ENCODE results near the gene WASHC3. TPM values are rescaled to one million over a fixed set of nuclear protein-coding genes. Genes with fewer than 3 reads are reported as not detected.
"Not testable (repeated sequence)": the region's sequence is repeated elsewhere in the genome, so short reads cannot be mapped to it uniquely, and the experiment has no call there.

Gene WASHC3, protein sequence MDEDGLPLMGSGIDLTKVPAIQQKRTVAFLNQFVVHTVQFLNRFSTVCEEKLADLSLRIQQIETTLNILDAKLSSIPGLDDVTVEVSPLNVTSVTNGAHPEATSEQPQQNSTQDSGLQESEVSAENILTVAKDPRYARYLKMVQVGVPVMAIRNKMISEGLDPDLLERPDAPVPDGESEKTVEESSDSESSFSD
- 28.6 and 54.0 TPM in 2 replicates for total RNA-seq (2014; rRNA removed; shearing (Covaris generic))

DNA sequence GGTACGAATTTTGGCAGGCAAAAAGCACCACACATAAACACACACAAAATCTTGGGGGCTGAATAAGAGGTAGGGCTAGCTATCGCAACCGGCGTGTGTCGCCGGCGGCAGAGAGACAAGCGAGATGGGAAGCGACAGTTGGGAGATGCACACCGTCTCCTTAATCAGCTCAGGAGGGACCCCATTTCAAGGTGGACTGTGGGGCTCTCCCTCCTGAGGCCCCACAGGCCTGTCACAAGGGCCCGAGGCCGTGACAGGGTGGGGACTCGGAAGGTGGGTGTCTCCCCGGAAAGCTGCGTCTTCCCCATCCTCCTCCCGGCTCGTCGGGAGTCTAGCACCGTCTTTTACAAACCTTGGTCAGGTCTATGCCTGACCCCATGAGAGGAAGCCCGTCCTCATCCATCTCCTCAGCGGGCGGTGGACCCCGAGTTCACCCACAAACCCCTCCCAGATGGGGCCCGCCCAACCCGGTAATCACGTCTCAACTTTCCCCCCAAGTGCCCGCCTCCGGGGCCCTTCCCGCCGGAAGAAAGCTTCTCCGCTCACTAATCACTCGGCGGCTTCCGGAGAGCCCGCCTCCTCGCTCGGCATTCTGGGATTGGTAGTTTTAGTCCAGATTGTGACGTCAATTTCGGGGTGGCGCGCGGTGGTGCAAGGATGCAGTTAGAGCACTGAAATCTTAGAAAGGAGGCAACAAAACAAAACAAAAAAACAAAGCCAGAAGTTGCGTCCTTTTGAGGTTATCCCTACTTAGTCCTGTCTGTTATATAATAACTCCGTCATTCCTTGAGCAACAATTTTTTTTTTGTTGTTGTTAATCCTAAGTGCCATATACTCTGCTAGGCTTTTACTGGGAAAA, at the start of gene WASHC3:
WASHC3 (minus strand) TSS at position 432 of the 859 bp plus-strand sequence; CDS start at position 403, 29 bp downstream.
- peak; percentile 97 for DNase-seq (ENCODE audit: low spot score)
- in situ Hi-C loops (cut with HindIII; ENCODE audit: low sequenced_read_pairs) = no loop called here

DNA sequence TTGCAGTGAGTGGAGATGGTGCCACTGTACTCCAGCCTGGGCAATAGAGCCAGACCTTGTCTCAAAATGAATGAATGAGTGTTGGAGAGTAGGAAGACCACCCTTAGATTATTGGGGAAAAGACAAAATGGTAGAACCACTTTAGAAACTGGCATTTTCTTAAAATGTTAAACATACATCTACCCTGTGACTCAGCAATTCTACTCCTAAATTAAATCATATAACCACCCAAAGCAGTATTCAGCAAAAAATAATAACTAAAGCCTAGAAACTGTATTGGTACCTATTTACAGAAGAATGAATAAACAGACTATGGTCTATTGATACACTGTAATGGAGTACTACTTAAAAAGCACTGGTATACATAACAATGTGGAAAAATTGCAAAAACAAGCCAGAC, 49.0 kb upstream of the WASHC3 start:
- in situ Hi-C loops (cut with HindIII; ENCODE audit: low sequenced_read_pairs) = no loop called here

DNA sequence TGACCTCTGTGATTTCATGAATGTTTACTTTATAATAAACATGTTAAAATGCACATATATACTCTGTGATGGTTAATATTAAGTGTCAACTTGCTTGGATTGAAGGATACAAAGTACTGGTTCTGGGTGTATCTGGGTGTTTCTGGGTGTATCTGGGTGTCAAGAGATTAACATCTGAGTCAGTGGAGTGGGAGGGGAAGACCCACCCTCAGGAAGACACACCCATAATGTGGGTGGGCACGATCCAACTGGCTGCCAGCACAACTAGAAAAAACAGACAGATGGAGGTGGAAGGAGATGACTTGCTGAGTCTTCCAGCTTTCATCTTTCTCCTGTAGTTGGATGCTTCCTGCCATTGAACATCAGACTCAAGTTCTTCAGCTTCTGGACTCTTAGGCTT, 46.2 kb upstream of the WASHC3 start:
- in situ Hi-C loops (cut with HindIII; ENCODE audit: low sequenced_read_pairs) = no loop called here
- DNase-seq (ENCODE audit: low spot score) = no peak

More for the DNA sequence above, 49.0 kb upstream of the WASHC3 start:
- DNase-seq (ENCODE audit: low spot score) = no peak

DNA sequence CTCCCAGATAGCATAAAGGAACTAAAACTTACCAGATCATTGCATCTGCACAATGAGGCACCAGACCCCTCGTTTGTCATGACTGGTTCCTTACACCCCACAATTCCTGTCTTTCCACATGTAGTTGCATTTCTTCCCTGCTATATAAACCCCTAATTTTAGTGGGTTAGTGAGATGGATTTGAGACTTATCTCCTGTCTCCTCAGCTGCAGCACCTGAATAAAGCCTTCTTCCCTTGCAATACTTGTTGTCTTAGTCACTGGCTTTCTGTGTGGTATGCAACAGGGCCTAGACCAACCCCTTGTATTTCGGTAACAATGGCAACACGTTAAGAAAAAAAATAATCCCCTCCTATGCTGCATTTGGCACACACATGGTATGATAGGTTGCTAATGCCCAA, 45.1 kb upstream of the WASHC3 start:
- in situ Hi-C loops (cut with HindIII; ENCODE audit: low sequenced_read_pairs) = no loop called here

DNA sequence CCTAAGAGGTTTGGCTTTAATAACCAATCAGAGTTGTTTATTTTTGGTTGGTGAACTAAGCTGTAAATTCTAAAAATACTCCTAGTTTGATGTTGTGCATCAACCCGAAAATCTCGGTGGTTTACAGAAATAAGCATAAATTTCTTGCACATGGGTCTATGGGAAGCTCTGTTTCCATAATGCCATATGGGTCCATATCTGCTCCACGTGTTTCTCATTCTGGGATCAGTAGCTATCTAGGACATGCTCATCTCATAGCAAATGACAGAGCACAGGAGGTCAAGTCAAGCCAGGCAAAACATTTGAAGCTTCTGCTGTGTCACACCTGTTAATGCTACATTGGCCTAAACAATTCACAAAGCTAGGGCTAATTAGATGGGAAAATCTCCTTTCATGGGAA, 35.1 kb upstream of the WASHC3 start:
- DNase-seq (ENCODE audit: low spot score) = peak; percentile 67
- in situ Hi-C loops (cut with HindIII; ENCODE audit: low sequenced_read_pairs) = no loop called here

More for the DNA sequence above, 45.1 kb upstream of the WASHC3 start:
- no peak for DNase-seq (ENCODE audit: low spot score)

DNA sequence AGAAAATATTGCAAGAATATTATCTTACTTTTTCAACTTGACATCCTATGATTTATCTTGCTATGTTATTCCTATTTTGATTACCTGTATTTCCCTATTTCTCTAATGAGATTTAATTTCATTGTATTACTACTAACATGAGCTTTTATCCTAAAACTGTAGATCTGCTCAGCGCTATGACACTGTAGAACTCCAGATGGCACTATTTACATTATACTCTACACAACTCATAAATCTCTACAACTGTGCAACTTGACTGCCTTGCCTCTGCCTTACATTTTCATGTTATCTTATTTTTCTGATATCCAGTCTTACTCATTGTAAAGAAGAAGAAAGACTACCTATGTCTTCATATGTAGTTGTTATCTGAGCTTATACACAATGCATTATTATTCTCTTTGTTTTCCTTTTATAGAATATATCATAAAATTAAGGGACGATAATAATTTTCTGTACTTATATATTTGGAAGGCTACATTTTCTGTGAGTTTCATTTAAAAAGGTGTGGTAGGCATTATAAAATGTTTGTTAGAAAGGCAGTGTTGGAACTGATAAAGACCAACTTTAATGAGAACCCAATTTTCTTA, 34.0 kb upstream of the WASHC3 start:
- peak; percentile 36 for DNase-seq (ENCODE audit: low spot score)
- in situ Hi-C loops (cut with HindIII; ENCODE audit: low sequenced_read_pairs) = no loop called here

DNA sequence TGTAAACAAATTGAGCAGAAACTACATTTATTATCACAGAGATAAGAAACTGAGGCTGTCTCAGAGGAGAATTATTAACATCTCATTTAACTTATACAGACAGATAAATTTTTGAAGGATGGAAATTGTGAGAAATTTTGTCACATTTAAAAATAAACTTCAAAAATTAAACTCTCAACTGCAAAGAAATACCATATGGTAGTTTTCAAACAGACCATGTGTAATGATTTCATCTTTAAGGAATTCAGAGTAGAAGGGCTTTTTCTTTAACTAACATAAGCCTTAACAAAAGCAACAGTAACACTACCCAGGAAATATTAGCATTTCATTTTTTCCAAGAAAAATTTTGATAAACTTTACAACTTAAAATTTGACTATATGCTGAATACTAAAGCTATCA, 31.5 kb upstream of the WASHC3 start:
- no peak for DNase-seq (ENCODE audit: low spot score)
- in situ Hi-C loops (cut with HindIII; ENCODE audit: low sequenced_read_pairs) = no loop called here

DNA sequence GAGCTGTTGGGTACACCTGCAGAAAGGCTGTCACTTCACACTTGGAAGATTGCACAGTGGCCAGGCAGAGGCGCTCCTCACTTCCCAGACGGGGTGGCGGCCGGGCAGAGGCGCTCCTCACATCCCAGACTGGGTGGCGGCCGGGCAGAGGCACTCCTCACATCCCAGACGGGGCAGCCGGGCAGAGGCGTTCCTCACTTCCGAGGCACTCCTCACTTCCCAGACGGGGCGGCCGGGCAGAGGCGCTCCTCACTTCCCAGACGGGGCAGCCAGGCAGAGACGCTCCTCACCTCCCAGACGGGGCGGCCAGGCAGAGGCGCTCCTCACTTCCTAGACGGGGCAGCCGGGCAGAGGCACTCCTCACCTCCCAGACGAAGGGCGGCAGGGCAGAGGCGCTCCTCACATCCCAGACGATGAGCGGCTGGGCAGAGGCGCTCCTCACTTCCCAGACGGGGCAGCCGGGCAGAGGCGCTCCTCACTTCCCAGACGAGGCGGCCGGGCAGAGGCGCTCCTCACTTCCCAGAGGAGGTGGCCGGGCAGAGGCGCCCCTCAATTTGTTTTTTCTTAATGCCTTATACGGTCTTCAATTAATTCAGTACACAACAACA, 27.5 kb upstream of the WASHC3 start:
- DNase-seq (ENCODE audit: low spot score); in situ Hi-C loops (cut with HindIII; ENCODE audit: low sequenced_read_pairs): not testable (repeated sequence)

DNA sequence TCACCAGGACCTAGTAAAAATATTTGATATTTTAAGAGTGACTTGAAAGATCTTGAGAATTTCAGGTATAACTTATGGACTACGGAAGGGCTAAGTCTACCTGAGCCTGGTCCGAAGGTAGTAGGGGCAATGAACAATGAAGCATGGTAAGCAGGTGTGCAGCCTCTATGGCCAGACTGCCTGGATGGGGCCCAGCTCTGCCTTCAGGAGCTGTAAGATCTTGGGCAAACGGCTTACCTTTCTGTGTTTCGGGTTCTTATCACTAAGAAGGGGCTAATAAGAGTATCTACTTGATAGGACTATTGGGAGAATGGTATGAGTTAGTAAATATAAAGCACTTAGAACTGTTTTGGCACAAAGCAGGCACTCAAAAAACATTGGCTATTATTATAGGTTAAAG, 19.1 kb upstream of the WASHC3 start:
- in situ Hi-C loops (cut with HindIII; ENCODE audit: low sequenced_read_pairs) = no loop called here
- DNase-seq (ENCODE audit: low spot score) = no peak

DNA sequence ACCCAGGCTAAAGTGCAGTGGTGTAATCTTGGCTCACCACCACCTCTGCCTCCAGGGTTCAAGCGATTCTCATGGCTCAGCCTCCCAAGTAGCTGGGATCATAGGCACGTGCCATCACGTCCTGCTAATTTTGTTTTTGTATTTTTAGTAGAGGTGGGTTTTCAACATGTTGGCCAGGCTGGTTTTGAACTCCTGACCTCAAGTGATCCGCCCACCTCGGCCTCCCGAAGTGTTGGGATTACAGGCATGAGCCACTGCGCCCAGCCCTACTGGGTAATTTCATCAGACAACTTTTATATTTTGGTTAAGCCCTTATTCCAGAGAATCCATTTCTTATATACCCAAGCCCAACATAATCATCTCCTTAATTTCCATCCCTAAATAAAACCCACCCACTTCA, 10.3 kb upstream of the WASHC3 start:
- in situ Hi-C loops (cut with HindIII; ENCODE audit: low sequenced_read_pairs); DNase-seq (ENCODE audit: low spot score): not testable (repeated sequence)

DNA sequence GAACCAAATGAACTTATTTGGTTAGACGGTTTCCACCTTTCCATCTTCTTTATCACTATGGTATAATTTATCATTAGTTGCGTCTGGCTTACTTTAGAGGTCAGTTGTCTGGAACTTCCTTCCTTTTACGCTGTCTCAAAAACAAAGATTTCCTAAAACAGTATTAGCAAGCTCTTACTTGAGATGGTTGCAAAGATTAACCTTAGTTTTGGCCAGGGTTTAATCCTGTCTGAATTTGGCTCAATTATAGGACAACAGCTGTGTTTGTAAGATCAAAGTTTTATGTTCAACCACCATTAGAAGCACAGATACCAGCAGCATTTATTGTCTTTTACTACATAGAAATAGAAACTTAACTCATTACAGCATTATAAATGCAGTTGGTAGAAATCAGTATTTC, 7.9 kb upstream of the WASHC3 start:
- DNase-seq (ENCODE audit: low spot score) = no peak
- in situ Hi-C loops (cut with HindIII; ENCODE audit: low sequenced_read_pairs) = no loop called here

DNA sequence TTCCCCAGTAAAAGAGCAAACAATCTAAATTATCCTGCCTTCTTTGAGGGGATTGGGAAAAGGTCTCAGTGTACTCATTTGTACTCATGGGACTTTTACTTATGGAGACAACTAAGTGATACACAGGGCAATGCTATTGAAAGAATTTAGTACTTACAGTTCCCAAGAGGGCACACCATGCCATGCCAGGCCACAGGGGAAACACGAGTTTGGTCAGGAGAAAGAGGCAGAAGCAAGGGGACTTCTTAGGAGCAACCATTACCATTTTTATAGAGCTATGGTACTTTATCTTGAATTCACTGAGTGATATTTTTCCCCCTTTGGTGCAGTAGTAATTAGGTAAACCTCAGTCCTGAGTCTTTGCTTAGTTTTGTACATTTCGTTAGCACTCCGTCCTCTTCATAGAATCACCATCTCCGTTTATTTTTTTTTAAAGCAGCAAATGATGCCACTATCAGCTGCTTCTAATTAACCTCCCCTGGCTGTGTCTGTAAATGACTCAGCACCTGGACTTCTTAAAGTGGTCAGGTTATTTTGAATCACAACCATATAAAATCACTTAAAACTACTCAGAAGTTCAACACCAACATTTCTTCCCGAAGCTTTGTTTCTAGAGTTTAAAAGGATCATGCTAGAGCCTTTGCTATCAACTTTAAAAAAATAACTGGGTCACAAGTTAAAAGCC, 5.9 kb upstream of the WASHC3 start:
- in situ Hi-C loops (cut with HindIII; ENCODE audit: low sequenced_read_pairs) = no loop called here
- no peak for DNase-seq (ENCODE audit: low spot score)

DNA sequence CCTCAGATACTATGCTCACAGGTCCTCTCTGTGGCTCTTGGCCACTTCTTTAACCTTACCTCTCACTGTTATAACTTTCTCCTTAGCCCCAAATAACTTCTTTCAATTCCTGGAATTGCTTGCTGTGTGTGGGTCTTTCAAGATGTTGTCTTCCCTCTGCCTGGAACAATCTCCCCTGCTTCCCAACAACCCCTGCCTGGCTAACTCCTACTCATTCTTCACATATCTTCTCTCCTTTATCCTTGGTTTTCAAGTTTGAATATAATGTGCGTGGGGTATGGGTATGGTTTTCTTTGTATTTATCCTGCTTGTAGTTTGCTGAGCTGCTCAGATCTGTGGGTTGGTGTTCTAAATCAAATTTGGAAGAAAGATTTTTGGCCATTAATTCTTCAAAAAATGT, 2.7 kb upstream of the WASHC3 start:
- in situ Hi-C loops (cut with HindIII; ENCODE audit: low sequenced_read_pairs) = no loop called here
- no peak for DNase-seq (ENCODE audit: low spot score)

DNA sequence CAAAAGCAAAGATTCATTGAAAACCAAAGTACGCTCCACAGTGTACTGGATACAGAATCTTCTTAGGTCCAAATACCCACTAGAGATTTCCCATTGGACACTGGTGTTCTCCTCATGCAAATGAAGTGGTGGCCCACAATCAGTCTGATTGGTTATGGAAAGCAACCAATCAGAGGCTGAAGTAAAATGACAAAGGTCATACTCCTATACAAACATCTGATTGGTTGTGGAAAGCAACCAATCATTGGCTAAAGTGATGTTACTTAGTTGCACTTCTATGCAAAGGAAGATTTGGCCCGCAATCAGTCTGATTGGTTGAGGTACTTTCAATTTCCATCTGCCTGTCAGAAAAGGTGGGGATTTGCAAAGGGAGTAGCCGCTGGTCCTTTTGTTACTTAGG, 1.3 kb upstream of the WASHC3 start:
- in situ Hi-C loops (cut with HindIII; ENCODE audit: low sequenced_read_pairs) = no loop called here
- DNase-seq (ENCODE audit: low spot score) = peak; percentile 25

DNA sequence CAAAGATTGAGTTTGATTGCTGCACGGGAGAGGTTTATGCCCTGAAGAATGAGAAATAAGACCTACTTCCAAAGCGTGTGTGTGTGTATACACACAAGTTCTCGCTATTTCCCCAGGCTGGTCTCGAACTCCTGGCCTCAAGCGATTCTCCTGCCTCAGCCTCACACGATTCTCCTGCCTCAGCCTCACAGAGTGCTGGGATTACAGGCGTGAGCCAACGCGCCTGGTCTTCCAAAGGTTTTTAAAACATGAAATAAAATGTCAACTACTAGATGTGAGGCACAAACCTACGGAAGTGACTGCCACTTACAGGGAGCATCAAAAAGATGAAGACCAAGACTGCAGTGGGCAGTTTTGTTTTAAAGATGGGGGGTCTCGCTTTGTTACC, 622 bp upstream of the WASHC3 start:
- in situ Hi-C loops (cut with HindIII; ENCODE audit: low sequenced_read_pairs) = no loop called here
- DNase-seq (ENCODE audit: low spot score) = no peak

DNA sequence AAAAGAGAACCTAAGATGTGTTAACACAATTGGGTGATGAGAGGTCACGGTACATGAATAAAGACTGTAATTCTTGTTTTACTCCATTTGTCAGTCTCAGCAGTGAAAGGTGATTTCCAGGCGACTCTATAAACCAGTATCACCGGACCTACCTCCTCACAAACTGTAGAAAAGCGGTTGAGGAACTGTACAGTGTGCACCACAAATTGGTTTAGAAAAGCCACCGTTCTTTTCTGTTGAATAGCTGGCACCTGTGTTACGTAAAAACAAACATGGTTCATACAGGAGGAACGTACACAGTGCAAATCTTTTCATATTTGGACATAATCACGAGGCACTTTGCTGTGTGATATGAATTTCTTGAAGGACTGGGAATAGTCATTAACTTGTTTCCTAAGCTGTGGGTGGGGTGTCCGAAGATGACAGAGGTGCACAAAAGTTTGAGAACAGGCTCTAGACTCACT, 663 bp downstream of the WASHC3 start:
- DNase-seq (ENCODE audit: low spot score) = no peak
- in situ Hi-C loops (cut with HindIII; ENCODE audit: low sequenced_read_pairs) = no loop called here

DNA sequence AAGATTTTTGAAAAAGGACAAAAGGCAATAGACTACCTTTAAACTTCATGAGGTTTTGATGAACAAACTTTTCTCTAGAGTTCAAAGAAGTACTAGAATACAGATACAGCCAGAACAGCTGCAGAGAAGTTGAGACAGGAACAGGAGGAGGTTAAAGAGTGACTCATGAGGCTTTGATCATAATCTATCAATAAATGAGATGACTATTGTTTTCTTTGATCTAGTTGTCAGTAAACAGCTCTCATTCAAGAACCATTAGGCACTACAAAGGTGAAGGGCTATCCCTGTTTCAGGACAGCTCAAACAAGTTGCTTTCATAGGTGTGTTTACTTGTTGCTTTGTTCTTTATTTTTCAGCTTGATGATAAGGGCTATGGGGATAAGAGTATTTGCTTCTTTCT, 2.4 kb downstream of the WASHC3 start:
- in situ Hi-C loops (cut with HindIII; ENCODE audit: low sequenced_read_pairs) = no loop called here
- DNase-seq (ENCODE audit: low spot score) = no peak

DNA sequence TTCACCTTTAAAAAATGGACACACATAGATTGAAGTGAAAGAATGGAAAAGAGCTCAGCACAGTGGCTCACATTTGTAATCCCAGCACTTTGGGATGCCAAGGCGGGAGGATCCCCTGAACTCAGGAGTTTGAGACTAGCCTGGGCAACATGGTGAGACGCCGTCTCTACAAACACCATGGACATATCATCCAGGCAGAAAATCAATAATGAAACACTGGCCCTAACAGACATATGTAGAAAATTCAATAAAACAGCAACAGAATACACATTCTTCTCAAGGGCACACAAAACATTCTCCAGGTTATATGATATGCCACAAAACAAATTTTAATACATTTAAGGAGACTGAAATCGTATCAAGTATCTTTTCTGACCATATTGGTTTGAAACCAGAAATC, 7.4 kb downstream of the WASHC3 start:
- no peak for DNase-seq (ENCODE audit: low spot score)
- in situ Hi-C loops (cut with HindIII; ENCODE audit: low sequenced_read_pairs) = no loop called here

DNA sequence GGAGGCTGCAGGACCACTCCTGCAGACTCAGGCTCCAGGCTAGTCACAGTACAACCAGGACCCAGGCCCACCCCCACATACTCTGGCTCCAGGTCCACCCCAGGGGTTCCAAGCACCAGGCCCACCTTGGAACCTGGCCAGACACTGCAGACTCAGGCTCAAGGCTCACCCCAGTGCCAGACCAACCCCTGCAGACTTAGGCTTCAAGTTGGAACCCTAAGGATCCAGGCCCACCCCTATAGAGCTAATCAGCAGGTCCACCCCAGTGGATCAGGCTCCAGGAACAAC, 8.8 kb downstream of the WASHC3 start:
- in situ Hi-C loops (cut with HindIII; ENCODE audit: low sequenced_read_pairs) = no loop called here
- no peak for DNase-seq (ENCODE audit: low spot score)
